Glomerular visceral epithelial cell (primary cell): ENCODE data around the gene DGAT2.
A peak's percentile ranks its signal among the peaks of the same experiment; 100 is the strongest.

ENCODE experiments used
- DNase-seq: peaks from one replicate; pipeline ENCODE4 v3.0.0-alpha.2; 2016; ENCODE audit errors: extremely low spot score

DGAT2 gene

DNA sequence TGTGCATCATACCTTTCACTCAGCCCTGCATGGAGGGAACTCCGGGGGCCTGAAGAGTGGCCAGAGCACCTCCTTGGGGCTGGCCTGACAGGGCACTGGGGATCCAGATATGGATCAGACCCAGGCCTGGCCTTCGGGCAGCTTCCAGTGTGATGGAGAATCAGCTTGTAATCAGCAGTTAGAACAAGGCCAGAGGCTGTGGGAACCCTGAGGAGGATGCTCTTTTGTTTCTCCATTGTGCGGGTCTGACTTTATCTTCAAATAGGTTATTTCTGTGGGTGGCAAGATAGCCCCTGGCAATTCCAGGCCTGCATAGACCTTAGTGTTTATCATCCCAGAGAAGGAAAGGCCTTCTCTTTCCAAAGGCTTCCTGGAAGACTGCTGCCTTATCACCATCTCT lies 12.3 kb downstream of the DGAT2 start:
- no peak for DNase-seq

GRCh38 chr11:75781296-75781695 lies 12.7 kb downstream of the DGAT2 start:
- DNase-seq: no peak

DNA sequence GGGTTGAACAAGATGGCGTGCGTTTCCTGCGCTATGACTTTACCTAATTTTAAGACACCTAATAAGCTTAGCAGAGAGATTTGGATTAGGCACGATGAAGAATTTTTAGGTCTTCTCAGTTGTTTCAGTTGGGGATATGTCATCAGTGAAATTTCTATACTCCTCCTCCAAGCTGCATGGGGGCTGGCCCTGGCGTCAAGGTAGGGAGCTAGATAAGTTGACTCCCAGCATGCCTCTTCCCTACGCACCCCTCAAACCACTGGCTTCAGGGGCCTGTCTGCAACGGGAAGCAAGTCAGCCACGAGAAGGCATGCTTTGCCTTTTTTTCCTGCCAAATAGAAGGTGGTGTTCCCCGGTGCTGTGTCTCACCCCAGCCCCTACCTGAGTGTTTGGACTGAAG lies 13.3 kb downstream of the DGAT2 start:
- DNase-seq: no peak

GRCh38 chr11:75782540-75783263 lies 14.1 kb downstream of the DGAT2 start:
- no peak for DNase-seq

- DNase-seq: no peak
Measured at GRCh38 chr11:75783416-75784084, 15.0 kb downstream of the DGAT2 start.

GRCh38 chr11:75784085-75784478 lies 15.5 kb downstream of the DGAT2 start:
- no peak for DNase-seq

DNA sequence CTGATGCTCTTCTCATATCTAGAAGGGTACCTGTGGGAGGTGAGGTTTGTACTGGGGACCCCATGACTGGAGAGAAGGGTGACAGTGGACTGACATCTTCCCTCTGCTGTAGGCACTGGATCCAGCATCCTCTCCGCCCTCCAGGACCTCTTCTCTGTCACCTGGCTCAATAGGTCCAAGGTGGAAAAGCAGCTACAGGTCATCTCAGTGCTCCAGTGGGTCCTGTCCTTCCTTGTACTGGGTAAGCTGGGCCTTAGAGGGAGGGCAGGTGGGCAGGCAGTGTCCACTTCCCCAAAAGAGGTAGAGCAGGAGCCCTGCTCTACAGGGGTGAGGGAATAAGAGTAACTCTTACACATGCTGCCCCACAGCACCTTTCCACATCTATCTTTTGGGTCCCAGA lies 15.9 kb downstream of the DGAT2 start:
- no peak for DNase-seq

GRCh38 chr11:75785187-75785586 lies 16.6 kb downstream of the DGAT2 start:
- DNase-seq: no peak

DNA sequence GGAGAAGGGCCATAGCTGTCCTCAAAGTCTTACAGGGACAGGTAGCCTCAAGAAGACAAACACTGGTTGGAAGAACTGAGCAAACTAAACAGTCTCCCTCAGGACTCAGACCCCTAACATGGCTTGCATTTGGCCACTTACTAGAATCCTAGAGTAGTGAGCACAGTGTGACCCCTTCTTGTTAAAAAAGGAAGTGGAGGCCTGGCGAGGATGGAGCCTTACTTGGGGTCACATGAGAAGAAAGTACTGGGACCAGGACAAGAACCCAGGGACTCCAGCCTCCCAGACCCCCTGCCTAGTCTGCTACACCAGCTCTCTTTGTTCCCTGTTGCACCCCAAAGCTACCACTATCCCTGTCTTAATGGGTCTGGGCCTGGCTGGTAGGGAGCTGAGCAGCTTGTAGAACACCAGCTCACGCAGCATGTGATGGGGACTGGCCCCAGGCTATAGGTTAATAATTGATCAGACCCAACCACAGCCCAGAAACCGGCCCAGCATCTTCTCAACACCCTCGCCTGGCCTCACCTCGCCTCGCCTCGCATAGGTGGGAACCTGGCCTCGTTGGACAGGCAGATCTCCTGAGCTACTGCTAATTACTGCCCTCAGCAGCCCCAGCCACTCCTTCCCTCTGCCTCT lies 17.6 kb downstream of the DGAT2 start:
- peak; percentile 43 for DNase-seq

DNA sequence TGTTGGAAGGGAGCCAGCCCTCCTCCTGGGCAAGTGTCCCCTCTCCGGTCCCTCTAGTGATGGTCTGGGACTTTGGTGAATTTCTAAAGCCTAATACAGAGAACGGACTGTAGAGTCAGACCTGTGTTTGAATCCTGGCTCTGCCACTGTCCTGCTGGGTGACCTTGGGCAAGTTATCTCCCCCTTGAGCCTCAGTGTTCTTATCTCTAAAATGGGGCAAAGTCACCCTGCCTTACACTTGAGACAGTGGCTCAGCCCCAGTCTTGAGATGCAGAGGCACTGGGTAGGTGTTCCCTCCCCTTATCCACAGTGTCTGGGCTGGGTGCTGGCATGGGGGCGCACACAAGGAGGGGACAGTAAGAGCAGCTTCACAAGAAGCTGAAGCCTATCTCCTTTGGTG lies 20.9 kb downstream of the DGAT2 start:
- DNase-seq: no peak

GRCh38 chr11:75790986-75791385 lies 22.4 kb downstream of the DGAT2 start:
- no peak for DNase-seq

- DNase-seq: no peak
Measured at GRCh38 chr11:75792127-75792731, 23.7 kb downstream of the DGAT2 start.

DNA sequence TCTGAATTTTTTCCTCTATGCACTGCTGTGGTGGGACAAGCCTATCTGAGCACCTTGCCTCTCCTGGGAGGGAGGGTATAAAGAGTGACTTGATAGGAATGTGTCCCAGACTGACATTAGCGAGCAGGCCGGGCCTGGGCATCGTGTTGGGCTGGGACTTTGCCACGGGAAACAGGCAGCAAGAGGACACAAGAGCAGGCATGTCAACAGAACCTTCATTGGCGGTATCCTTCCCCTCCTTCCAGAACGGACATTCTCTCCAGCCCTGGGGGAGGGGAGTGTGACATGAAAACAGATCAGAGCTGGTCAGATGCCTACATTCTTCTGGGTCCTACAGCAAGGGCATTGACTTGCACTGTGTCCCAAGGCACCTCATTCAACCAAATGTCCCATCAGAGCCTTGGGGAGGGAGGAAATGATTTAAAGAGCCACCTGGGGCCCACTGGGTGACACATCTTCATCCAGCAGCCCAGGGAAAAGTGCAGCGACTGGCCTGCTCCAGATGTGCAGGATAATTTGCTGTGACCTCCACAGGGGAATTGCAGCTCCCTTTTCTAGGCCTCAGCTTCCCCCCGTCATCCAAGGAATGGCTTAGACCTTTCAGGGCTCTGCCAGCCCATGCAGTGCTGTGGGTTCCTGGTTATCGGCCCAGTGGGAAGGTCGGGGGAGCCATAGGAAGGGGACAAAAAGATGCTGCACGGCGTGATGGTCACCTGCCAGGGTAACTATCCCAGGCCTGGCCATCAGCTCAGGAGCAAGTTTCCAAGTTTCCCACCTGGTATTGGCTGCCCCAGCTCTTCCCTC lies 24.6 kb downstream of the DGAT2 start:
- no peak for DNase-seq

- no peak for DNase-seq
Measured at GRCh38 chr11:75793966-75794365, 25.4 kb downstream of the DGAT2 start.

DNA sequence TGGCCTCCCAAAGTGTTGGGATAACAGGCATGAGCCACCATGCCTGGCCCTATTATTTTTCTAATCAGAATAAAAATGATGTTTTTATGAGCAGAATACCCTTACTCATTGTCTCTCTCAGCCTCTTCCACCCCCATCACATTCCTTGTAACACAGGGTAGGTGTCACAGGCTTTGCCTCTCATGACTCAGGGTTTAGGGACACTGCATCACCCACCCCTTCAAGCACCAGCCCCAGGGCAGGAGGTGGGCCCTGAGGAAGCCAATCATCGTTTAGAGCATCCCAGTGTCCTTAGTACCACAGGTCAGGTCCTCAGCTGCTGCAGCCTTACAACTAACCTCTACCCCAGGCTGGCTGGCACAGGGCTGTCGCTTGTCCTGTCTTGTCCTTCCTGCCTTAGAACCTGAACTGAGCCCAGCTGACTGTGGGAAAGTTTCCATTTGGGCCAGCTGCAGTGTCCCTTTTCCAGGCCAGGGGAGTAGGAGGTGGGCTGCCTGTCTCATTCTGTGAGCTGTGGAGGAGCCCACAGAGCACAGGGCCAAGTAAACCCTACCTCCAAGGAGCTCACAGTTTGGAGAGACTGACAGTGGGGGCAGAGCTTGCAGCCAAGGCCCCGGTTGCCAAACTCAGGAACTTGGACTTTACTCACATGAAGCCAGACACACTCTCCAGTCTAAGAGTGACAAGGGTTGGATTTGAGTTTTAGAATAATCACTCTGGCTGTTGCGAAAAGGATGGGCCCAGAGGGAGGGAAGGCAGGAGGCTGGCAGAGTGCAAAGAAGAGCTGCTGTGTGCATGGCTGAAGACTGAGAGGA lies 26.9 kb downstream of the DGAT2 start:
- no peak for DNase-seq

GRCh38 chr11:75796091-75796435 lies 27.5 kb downstream of the DGAT2 start:
- no peak for DNase-seq

GRCh38 chr11:75797116-75797515 lies 28.5 kb downstream of the DGAT2 start:
- DNase-seq: peak; percentile 62

GRCh38 chr11:75797792-75798191 lies 29.2 kb downstream of the DGAT2 start:
- peak; percentile 7 for DNase-seq

- DNase-seq: no peak
Measured at GRCh38 chr11:75800136-75800675, 31.6 kb downstream of the DGAT2 start.

- DNase-seq: no peak
Measured at GRCh38 chr11:75800728-75801361, 32.3 kb downstream of the DGAT2 start.
